Stimulated activated CD4-positive, alpha-beta T cell treated with anti-CD3 and anti-CD28 coated beads, Interleukin-12 subunit alpha, Interleukin-12 subunit beta, amount 100 ng/mL, for 4 hours (primary cell): ENCODE measurements around the gene NHSL1.

Experiments
- DNase-seq: peaks from one replicate; pipeline ENCODE4 v3.0.0-alpha.2; 2020

The NHSL1 gene

GRCh38 chr6:138521790-138522189, 22.5 kb upstream of the NHSL1 start:
- no peak for DNase-seq

GRCh38 chr6:138520463-138520862, 21.2 kb upstream of the NHSL1 start:
- no peak for DNase-seq

- DNase-seq, result no peak
These were observed 18.8 kb upstream of the NHSL1 start for GRCh38 chr6:138518054-138518453.

GRCh38 chr6:138517635-138518034, 18.3 kb upstream of the NHSL1 start:
- peak; percentile 45 for DNase-seq

GRCh38 chr6:138515657-138516248, 16.5 kb upstream of the NHSL1 start:
- DNase-seq, result no peak

GRCh38 chr6:138514860-138515540, 15.7 kb upstream of the NHSL1 start:
- no peak for DNase-seq

- DNase-seq, result no peak
These were observed 13.3 kb upstream of the NHSL1 start for GRCh38 chr6:138512609-138513008.

GRCh38 chr6:138510093-138510492, 10.8 kb upstream of the NHSL1 start:
- DNase-seq, result no peak

GRCh38 chr6:138509371-138509770, 10.1 kb upstream of the NHSL1 start:
- DNase-seq, result peak; percentile 12

GRCh38 chr6:138508676-138508988, 9.3 kb upstream of the NHSL1 start:
- no peak for DNase-seq

GRCh38 chr6:138507977-138508675, 8.8 kb upstream of the NHSL1 start:
- DNase-seq, result no peak

GRCh38 chr6:138504764-138505689, 5.7 kb upstream of the NHSL1 start:
- DNase-seq, result no peak

- DNase-seq, result no peak
These were observed 4.8 kb upstream of the NHSL1 start for GRCh38 chr6:138503881-138504680.

- DNase-seq, result no peak
These were observed 3.3 kb upstream of the NHSL1 start for GRCh38 chr6:138502546-138502945.

- DNase-seq, result no peak
These were observed 1.7 kb upstream of the NHSL1 start for GRCh38 chr6:138500867-138501446.

GRCh38 chr6:138500045-138500665, 861 bp upstream of the NHSL1 start:
- DNase-seq, result no peak

- DNase-seq, result no peak
These were observed 528 bp downstream of the NHSL1 start for GRCh38 chr6:138498629-138499302.

- DNase-seq, result no peak
These were observed 2.0 kb downstream of the NHSL1 start for GRCh38 chr6:138497286-138497685.

- DNase-seq, result no peak
These were observed 5.0 kb downstream of the NHSL1 start for GRCh38 chr6:138494312-138494711.

GRCh38 chr6:138493413-138493812, 5.9 kb downstream of the NHSL1 start:
- DNase-seq, result no peak

GRCh38 chr6:138492871-138493270, 6.4 kb downstream of the NHSL1 start:
- no peak for DNase-seq
